Measurements from ENCODE around the gene APMAP.

The APMAP gene

DNA sequence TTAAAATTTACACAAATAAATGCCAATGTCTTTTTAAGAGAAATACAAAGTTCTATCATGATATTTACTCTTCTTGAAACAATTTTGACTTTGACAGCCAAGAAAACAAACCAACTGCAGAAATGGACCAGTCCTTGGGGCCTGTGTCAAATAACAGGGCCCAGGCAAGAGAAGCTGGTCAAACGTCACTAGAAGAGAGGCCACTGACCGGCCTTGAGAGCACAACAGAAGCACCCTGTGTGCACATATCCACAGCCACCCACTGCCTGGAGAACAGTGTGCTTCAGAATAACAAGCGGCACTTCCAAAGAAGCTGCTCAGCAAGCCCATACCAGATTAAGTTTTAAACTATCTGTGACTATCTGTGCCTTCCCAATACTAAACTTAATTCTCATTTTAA lies 14.8 kb downstream of the APMAP start:
- H3K9me3 ChIP-seq (ENCODE audit: insufficient read depth, low read length) = no peaks in the 10 kb centered on the region
- H4K20me1 ChIP-seq (ENCODE audit: low read depth, low read length) = no peaks in the 10 kb centered on the region
- H3K9me2 ChIP-seq (replicated peaks; ENCODE audit: insufficient read depth, low read length) = no peaks in the 10 kb centered on the region
- H3K36me3 ChIP-seq (ENCODE audit: low read length) = peaks cover 5% of the 10 kb centered on the region; the same call in 1 of the 2 replicates
- H3F3A ChIP-seq (ENCODE audit: insufficient read depth) = no peaks in the 10 kb centered on the region
- H3K27ac ChIP-seq (ENCODE audit: low read depth, low read length) = no peak overlapping the region
- TF ChIP-seq EZH2phosphoT487 (conservative IDR thresholded peaks at IDR 0.05; ENCODE audit: low read length) = no peak
- TF ChIP-seq, protein P1, sequence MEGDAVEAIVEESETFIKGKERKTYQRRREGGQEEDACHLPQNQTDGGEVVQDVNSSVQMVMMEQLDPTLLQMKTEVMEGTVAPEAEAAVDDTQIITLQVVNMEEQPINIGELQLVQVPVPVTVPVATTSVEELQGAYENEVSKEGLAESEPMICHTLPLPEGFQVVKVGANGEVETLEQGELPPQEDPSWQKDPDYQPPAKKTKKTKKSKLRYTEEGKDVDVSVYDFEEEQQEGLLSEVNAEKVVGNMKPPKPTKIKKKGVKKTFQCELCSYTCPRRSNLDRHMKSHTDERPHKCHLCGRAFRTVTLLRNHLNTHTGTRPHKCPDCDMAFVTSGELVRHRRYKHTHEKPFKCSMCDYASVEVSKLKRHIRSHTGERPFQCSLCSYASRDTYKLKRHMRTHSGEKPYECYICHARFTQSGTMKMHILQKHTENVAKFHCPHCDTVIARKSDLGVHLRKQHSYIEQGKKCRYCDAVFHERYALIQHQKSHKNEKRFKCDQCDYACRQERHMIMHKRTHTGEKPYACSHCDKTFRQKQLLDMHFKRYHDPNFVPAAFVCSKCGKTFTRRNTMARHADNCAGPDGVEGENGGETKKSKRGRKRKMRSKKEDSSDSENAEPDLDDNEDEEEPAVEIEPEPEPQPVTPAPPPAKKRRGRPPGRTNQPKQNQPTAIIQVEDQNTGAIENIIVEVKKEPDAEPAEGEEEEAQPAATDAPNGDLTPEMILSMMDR (IDR thresholded peaks at IDR 0.05; ENCODE audit: insufficient read depth, low read length, poor library complexity, severe bottlenecking) = no peak
- no peak overlapping the region for H3K4me3 ChIP-seq (ENCODE audit: insufficient read depth, low read length, poor library complexity, severe bottlenecking)
- H3K27me3 ChIP-seq (ENCODE audit: low read length) = no peaks in the 10 kb centered on the region
- H3K79me2 ChIP-seq (ENCODE audit: insufficient read depth, low read length) = no peaks in the 10 kb centered on the region
- no peak overlapping the region for H3K4me2 ChIP-seq (ENCODE audit: low read depth, low read length, poor library complexity, severe bottlenecking)
- no peak overlapping the region for H3K9ac ChIP-seq (ENCODE audit: low read length)
- no peak overlapping the region for H2AFZ ChIP-seq (ENCODE audit: low read depth, low read length, severe bottlenecking)

DNA sequence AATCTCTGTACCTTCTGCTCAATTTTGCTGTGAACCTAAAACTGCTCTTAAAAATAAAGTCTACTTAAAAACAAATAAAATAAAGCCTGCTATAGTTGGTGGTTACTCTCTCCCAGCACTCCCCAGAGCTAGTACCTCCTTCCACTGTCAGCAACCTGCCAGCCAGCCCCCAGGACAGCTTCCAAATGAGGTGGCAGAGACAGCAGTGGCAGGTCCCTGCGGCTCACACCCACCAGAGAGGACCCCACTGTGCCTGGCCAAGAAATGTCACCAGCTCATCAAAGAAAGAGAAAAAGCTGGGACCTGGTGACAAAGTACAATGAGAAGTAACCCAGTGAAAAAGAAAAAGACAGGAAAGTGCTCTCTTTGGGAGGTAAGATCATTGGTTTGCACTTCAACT lies 15.2 kb downstream of the APMAP start:
- H2AFZ ChIP-seq (ENCODE audit: low read depth, low read length, severe bottlenecking) = no peak overlapping the region
- H3K36me3 ChIP-seq (ENCODE audit: low read length) = peaks cover 5% of the 10 kb centered on the region; the same call in 1 of the 2 replicates
- no peaks in the 10 kb centered on the region for H3K79me2 ChIP-seq (ENCODE audit: insufficient read depth, low read length)
- no peaks in the 10 kb centered on the region for H3K27me3 ChIP-seq (ENCODE audit: low read length)
- TF ChIP-seq EZH2phosphoT487 (conservative IDR thresholded peaks at IDR 0.05; ENCODE audit: low read length) = no peak
- TF ChIP-seq, protein P1 (IDR thresholded peaks at IDR 0.05; ENCODE audit: insufficient read depth, low read length, poor library complexity, severe bottlenecking) = no peak
- H4K20me1 ChIP-seq (ENCODE audit: low read depth, low read length) = no peaks in the 10 kb centered on the region
- H3K4me3 ChIP-seq (ENCODE audit: insufficient read depth, low read length, poor library complexity, severe bottlenecking) = no peak overlapping the region
- H3K9me3 ChIP-seq (ENCODE audit: insufficient read depth, low read length) = no peaks in the 10 kb centered on the region
- H3K9me2 ChIP-seq (replicated peaks; ENCODE audit: insufficient read depth, low read length) = no peaks in the 10 kb centered on the region
- no peak overlapping the region for H3K9ac ChIP-seq (ENCODE audit: low read length)
- H3K27ac ChIP-seq (ENCODE audit: low read depth, low read length) = no peak overlapping the region
- no peaks in the 10 kb centered on the region for H3F3A ChIP-seq (ENCODE audit: insufficient read depth)
- H3K4me2 ChIP-seq (ENCODE audit: low read depth, low read length, poor library complexity, severe bottlenecking) = no peak overlapping the region

DNA sequence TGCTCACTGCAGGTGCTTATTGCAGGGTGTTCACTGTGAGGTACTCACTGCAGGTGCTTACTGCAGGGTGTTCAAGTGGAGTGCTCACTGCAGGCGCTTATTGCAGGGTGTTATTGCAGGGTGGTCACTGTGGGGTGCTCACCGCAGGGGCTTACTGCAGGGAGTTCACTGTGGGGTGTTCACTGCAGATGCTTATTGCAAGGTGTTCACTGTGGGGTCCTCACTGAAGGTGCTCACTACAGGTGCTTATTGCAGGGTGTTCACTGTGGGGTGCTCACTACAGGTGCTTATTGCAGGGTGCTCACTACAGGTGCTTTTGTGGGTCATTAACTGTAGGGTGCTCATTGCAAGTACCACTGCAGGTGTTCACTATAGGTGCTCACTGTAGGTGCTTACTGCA lies 20.2 kb downstream of the APMAP start:
- no peaks in the 10 kb centered on the region for H4K20me1 ChIP-seq (ENCODE audit: low read depth, low read length)
- TF ChIP-seq, protein P1 (IDR thresholded peaks at IDR 0.05; ENCODE audit: insufficient read depth, low read length, poor library complexity, severe bottlenecking) = no peak
- TF ChIP-seq EZH2phosphoT487 (conservative IDR thresholded peaks at IDR 0.05; ENCODE audit: low read length) = no peak
- H3K9me3 ChIP-seq (ENCODE audit: insufficient read depth, low read length) = no peaks in the 10 kb centered on the region
- no peak overlapping the region for H3K4me2 ChIP-seq (ENCODE audit: low read depth, low read length, poor library complexity, severe bottlenecking)
- no peaks in the 10 kb centered on the region for H3K79me2 ChIP-seq (ENCODE audit: insufficient read depth, low read length)
- no peak overlapping the region for H3K27ac ChIP-seq (ENCODE audit: low read depth, low read length)
- no peak overlapping the region for H3K4me3 ChIP-seq (ENCODE audit: insufficient read depth, low read length, poor library complexity, severe bottlenecking)
- H3K27me3 ChIP-seq (ENCODE audit: low read length) = no peaks in the 10 kb centered on the region
- no peaks in the 10 kb centered on the region for H3F3A ChIP-seq (ENCODE audit: insufficient read depth)
- no peak overlapping the region for H2AFZ ChIP-seq (ENCODE audit: low read depth, low read length, severe bottlenecking)
- H3K9me2 ChIP-seq (replicated peaks; ENCODE audit: insufficient read depth, low read length) = no peaks in the 10 kb centered on the region
- peaks cover 5% of the 10 kb centered on the region; the same call in 1 of the 2 replicates for H3K36me3 ChIP-seq (ENCODE audit: low read length)
- no peak overlapping the region for H3K9ac ChIP-seq (ENCODE audit: low read length)
